Spleen (tissue), 11 donors: ENCODE measurements around the gene ABCA1. TPM values are rescaled to one million over a fixed set of nuclear protein-coding genes. Genes with fewer than 3 reads are reported as not detected.

Source experiments
- DNase-seq: peaks from one replicate; pipeline ENCODE4 v3.0.0-alpha.2; 2020
- H3K27ac ChIP-seq, 8 donors: fragments of 200-600 bp; sonication (generic) in 7 of 8; 1 replicate in 4 of 8; 2 replicates in 4 of 8; pipeline versions ENCODE4 v1.5.0 to v1.8.0; 2016 to 2021; ENCODE audit warnings: inconsistent platforms in 4 of 8, mild to moderate bottlenecking in 4 of 8, moderate library complexity in 1 of 8
- H3K27me3 ChIP-seq, 7 donors: fragments of 200-600 bp; sonication (generic) in 6 of 7; replicated peaks in 1 of 7; 1 replicate in 4 of 7; 2 replicates in 3 of 7; pipeline versions ENCODE4 v1.5.0 to v1.8.0; 2016 to 2021; ENCODE audit warnings: inconsistent platforms in 3 of 7, mild to moderate bottlenecking in 1 of 7
- H3K36me3 ChIP-seq, 6 donors: fragments of 200-600 bp; sonication (generic) in 5 of 6; 1 replicate in 4 of 6; 2 replicates in 2 of 6; pipeline versions ENCODE4 v1.5.0 to v1.8.0; 2016 to 2021; ENCODE audit warnings: inconsistent platforms in 2 of 6
- H3K4me1 ChIP-seq, 6 donors: fragments of 200-600 bp; sonication (generic) in 5 of 6; 1 replicate in 3 of 6; 2 replicates in 3 of 6; pipeline versions ENCODE4 v1.5.0 to v1.8.0; 2016 to 2021; ENCODE audit warnings: inconsistent platforms in 3 of 6
- H3K4me3 ChIP-seq, 8 donors: fragments of 200-600 bp; sonication (generic) in 7 of 8; 1 replicate in 4 of 8; 2 replicates in 4 of 8; pipeline versions ENCODE4 v1.5.0 to v1.8.0; 2016 to 2021; ENCODE audit warnings: inconsistent platforms in 4 of 8, mild to moderate bottlenecking in 4 of 8, moderate library complexity in 2 of 8
- H3K9me3 ChIP-seq, 8 donors: fragments of 200-600 bp; sonication (generic) in 7 of 8; 1 replicate in 4 of 8; 2 replicates in 4 of 8; pipeline versions ENCODE4 v1.5.0 to v1.8.0; 2016 to 2021; ENCODE audit warnings: inconsistent platforms in 4 of 8
- CTCF ChIP-seq, 11 experiments: fragments of 200-600 bp in 7 of 11; fragments of 450-650 bp in 4 of 11; sonication (generic) in 4 of 11; IDR thresholded peaks in 8 of 11; conservative IDR thresholded peaks in 3 of 11; 1 replicate in 7 of 11; 2 replicates in 4 of 11; pipeline versions ENCODE4 v1.4.0 to v1.8.0; 2016 to 2021; ENCODE audit warnings: antibody characterized with exemption in 11 of 11, inconsistent platforms in 4 of 11, mild to moderate bottlenecking in 1 of 11
- POLR2A ChIP-seq, 3 donors: fragments of 450-650 bp; IDR thresholded peaks; one replicate each; pipeline ENCODE4 v1.5.1; 2017; ENCODE audit warnings: antibody characterized with exemption in 3 of 3, mild to moderate bottlenecking in 1 of 3
- POLR2AphosphoS5 ChIP-seq, 3 donors: sonication (generic); formaldehyde crosslinking; IDR thresholded peaks; one replicate each; pipeline ENCODE4 v1.5.1; 2017; ENCODE audit warnings: antibody characterized with exemption in 3 of 3
- WGBS, 5 donors: extraction: QIAGEN DNeasy Blood & Tissue Kit in 3 of 5; methylation state at CpG; one replicate each; pipeline versions ENCODE4 v1.1.5 to v1.1.7; 2013 to 2018; 5-methylcytosine and 5-hydroxymethylcytosine counted together
- intact Hi-C: fragments of 100-400 bp; cut with DNase I; formaldehyde crosslinking; loops from one replicate; pipeline ENCODE4 v1.15.0; 2023; ENCODE audit warnings: low total_unique reads
- polyA plus RNA-seq, 3 donors: library from polyadenylated mRNA; stranded (reverse); fragments of 200-250 nt; gene quantifications; one replicate each; pipeline ENCODE4 v1.2.1, GENCODE V29; 2013
- total RNA-seq, 7 donors: library from RNA; depleted of rRNA in 3 of 7; stranded (reverse); fragments of >200 nt in 3 of 7; fragmentation: NEBNext Ultra II Directional in 4 of 7; extraction: Animal tissue kit (Norgen Biotek cat#: 25700) in 4 of 7; gene quantifications; one replicate each; pipeline versions ENCODE4 v1.1.0 to v1.2.1, GENCODE V29; 2016 to 2021
- donor health status: healthy with polysubstance abuse.
- donor health status: DM: no; HTN: no; CAD: no; lungs with moderate emphysema.
- donor health status: DM: no; HTN: no; CAD: no.
- donor health status: Bipolar disorder and iron deficiency.
- donor health status: healthy.
- donor health status: DM: no; HTN: no; CAD: no.
- donor health status: DM: yes; HTN: yes; CAD: no.

Gene ABCA1
- total and polyA plus RNA-seq, 10 donors: 4.5 to 78.4 (median 60.2) TPM

- no peaks in the 10 kb centered on the region for H3K27me3 ChIP-seq
- TF ChIP-seq POLR2AphosphoS5 (IDR thresholded peaks at IDR 0.05) (no peak), CTCF (IDR thresholded peaks at IDR 0.05 in 8 of 11, conservative IDR thresholded peaks at IDR 0.05 in 3 of 11) (no peak), POLR2A (IDR thresholded peaks at IDR 0.05) (no peak)
- no peak overlapping the region for H3K27ac ChIP-seq
- H3K36me3 ChIP-seq: no peaks in the 10 kb centered on the region
- no peak for DNase-seq
- peaks cover 0 to 22% (median 2%) of the 10 kb centered on the region in 6 donors for H3K4me1 ChIP-seq
- no peaks in the 10 kb centered on the region for H3K9me3 ChIP-seq
- no peak overlapping the region for H3K4me3 ChIP-seq
- intact Hi-C loops: no loop called here
- 53 to 64% (median 59%) methylated on average over 8 of the region's 8 CpGs for WGBS, 5 donors
Measured at GRCh38 chr9:104974053-104974962, 46.4 kb upstream of the ABCA1 start.

- no peaks in the 10 kb centered on the region for H3K36me3 ChIP-seq
- no peaks in the 10 kb centered on the region for H3K9me3 ChIP-seq
- DNase-seq: no peak
- H3K4me1 ChIP-seq: peaks cover 0 to 41% (median 15%) of the 10 kb centered on the region in 6 donors
- H3K27ac ChIP-seq: no peak overlapping the region
- 82 to 94% (median 83%) methylated on average over 4 of the region's 4 CpGs for WGBS, 5 donors
- intact Hi-C loops: no loop called here
- no peak overlapping the region for H3K4me3 ChIP-seq
- TF ChIP-seq POLR2A (IDR thresholded peaks at IDR 0.05): no peak
- TF ChIP-seq POLR2AphosphoS5 (IDR thresholded peaks at IDR 0.05): no peak
- no peak for TF ChIP-seq CTCF (IDR thresholded peaks at IDR 0.05 in 8 of 11, conservative IDR thresholded peaks at IDR 0.05 in 3 of 11)
- no peaks in the 10 kb centered on the region for H3K27me3 ChIP-seq
Measured at GRCh38 chr9:104972242-104972866, 44.4 kb upstream of the ABCA1 start.

GRCh38 chr9:104971511-104971910 is 43.6 kb upstream of the ABCA1 start:
- TF ChIP-seq POLR2A (IDR thresholded peaks at IDR 0.05): no peak
- TF ChIP-seq CTCF (IDR thresholded peaks at IDR 0.05 in 8 of 11, conservative IDR thresholded peaks at IDR 0.05 in 3 of 11): no peak
- no peak for TF ChIP-seq POLR2AphosphoS5 (IDR thresholded peaks at IDR 0.05)
- DNase-seq: no peak
- Histone ChIP-seq H3K27me3 (no peaks in the 10 kb centered on the region), H3K27ac (no peak overlapping the region), H3K4me1 (peaks cover 0 to 41% (median 15%) of the 10 kb centered on the region in 6 donors), H3K9me3 (no peaks in the 10 kb centered on the region), H3K36me3 (no peaks in the 10 kb centered on the region), H3K4me3 (no peak overlapping the region)
- intact Hi-C loops: no loop called here
- 88 to 90% (median 90%) methylated on average over 3 of the region's 3 CpGs for WGBS, 5 donors
